Natural killer cell (primary cell): ENCODE measurements around the gene CFAP57. TPM values are rescaled to one million over a fixed set of nuclear protein-coding genes. Genes with fewer than 3 reads are reported as not detected.
A peak's percentile ranks its signal among the peaks of the same experiment; 100 is the strongest.

Source experiments
- ATAC-seq, 3 donors: fragments of 150-1000 bp in 2 of 3; fragments of 200-7000 bp in 1 of 3; cut with Tn5 transposase; 1 replicate in 1 of 3; 2 replicates in 2 of 3; pipeline ENCODE4 v1.10.0; 2021; ENCODE audit warnings: mild to moderate bottlenecking in 2 of 3, moderate library complexity in 2 of 3
- DNase-seq, 2 donors: peaks; one replicate each; pipeline versions ENCODE4 v3.0.0 to v3.0.0-alpha.2; 2013 to 2021; ENCODE audit warnings: mixed read lengths in 1 of 2
- H3K27ac ChIP-seq: one replicate; pipeline ENCODE4 v1.5.1; 2013; ENCODE audit warnings: mild to moderate bottlenecking, low read length
- H3K27me3 ChIP-seq: one replicate; pipeline ENCODE4 v1.6.1; 2013; ENCODE audit warnings: low read length; ENCODE audit not compliant: control insufficient read depth, insufficient read depth
- H3K36me3 ChIP-seq: one replicate; pipeline ENCODE4 v1.6.1; 2013; ENCODE audit warnings: low read length; ENCODE audit not compliant: control insufficient read depth, insufficient read depth
- H3K4me1 ChIP-seq: one replicate; pipeline ENCODE4 v1.6.1; 2013; ENCODE audit warnings: low read length; ENCODE audit not compliant: control insufficient read depth, insufficient read depth
- H3K4me3 ChIP-seq: one replicate; pipeline ENCODE4 v1.5.1; 2013; ENCODE audit warnings: low read length
- H3K9me3 ChIP-seq: one replicate; pipeline ENCODE4 v1.6.1; 2013; ENCODE audit warnings: low read length; ENCODE audit not compliant: control insufficient read depth, insufficient read depth
- H3K27ac Mint-ChIP-seq, 2 donors: one replicate each; pipeline ENCODE4 v1.8.0; 2022; ENCODE audit warnings: mild to moderate bottlenecking in 2 of 2, mixed read lengths in 2 of 2, moderate library complexity in 1 of 2
- H3K27me3 Mint-ChIP-seq, 2 donors: one replicate each; pipeline ENCODE4 v1.8.0; 2022; ENCODE audit warnings: low read depth in 2 of 2, mixed read lengths in 2 of 2
- H3K36me3 Mint-ChIP-seq: one replicate; pipeline ENCODE4 v1.8.0; 2022; ENCODE audit warnings: mixed read lengths
- H3K4me1 Mint-ChIP-seq, 2 donors: one replicate each; pipeline ENCODE4 v1.8.0; 2022; ENCODE audit warnings: mixed read lengths in 2 of 2
- H3K4me3 Mint-ChIP-seq: one replicate; pipeline ENCODE4 v1.8.0; 2022; ENCODE audit warnings: mild to moderate bottlenecking, moderate library complexity, mixed read lengths
- H3K9me3 Mint-ChIP-seq, 2 donors: one replicate each; pipeline ENCODE4 v1.8.0; 2022; ENCODE audit warnings: mixed read lengths in 2 of 2
- WGBS: methylation state at CpG from one replicate; pipeline ENCODE4 v1.1.7; 2013; ENCODE audit warnings: missing lambda C conversion rate; ENCODE audit not compliant: insufficient coverage; 5-methylcytosine and 5-hydroxymethylcytosine counted together
- intact Hi-C: fragments of 100-400 bp; cut with micrococcal nuclease; formaldehyde crosslinking; loops from one replicate; pipeline ENCODE4 v1.14.2; 2022
- total RNA-seq, 4 donors: library from RNA; stranded (reverse); fragments of 120-200 nt in 1 of 4; gene quantifications; one replicate each; pipeline versions ENCODE4 v1.2.3 to v1.2.4, GENCODE V29; 2013 to 2022
- TF ChIP-seq, protein P1 (sequence below): fragments of 200-600 bp; IDR thresholded peaks from one replicate; pipeline ENCODE4 v1.8.0; 2022; ENCODE audit warnings: antibody characterized with exemption

CFAP57 gene
- total RNA-seq, 3 donors from 2014 or later (not counting 1 experiment from before 2014, with no cell fraction given) = 0.19 TPM; not detected in 2

- H3K4me3 ChIP-seq = no peak overlapping the region
- Mint-ChIP-seq H3K4me1 (peaks cover 26 to 38% of the 10 kb centered on the region in 2 donors), H3K27ac (peak overlapping the region; percentile 50 to 84), H3K27me3 (peaks cover 0 to 5% of the 10 kb centered on the region in 2 donors), H3K4me3 (peak overlapping the region; percentile 67), H3K9me3 (no peaks in the 10 kb centered on the region), H3K36me3 (no peaks in the 10 kb centered on the region)
- 57% methylated on average over 11 of the region's 11 CpGs for WGBS
- H3K27ac ChIP-seq = peak overlapping the region; percentile 18
- intact Hi-C loops = no loop called here
- DNase-seq (peak in 1 of 2 donors; percentile 57), ATAC-seq (peak; percentile 42 to 82 (median 71))
- H3K4me1 ChIP-seq = peaks cover 21% of the 10 kb centered on the region
- no peaks in the 10 kb centered on the region for H3K36me3 ChIP-seq
- no peaks in the 10 kb centered on the region for H3K9me3 ChIP-seq
- no peaks in the 10 kb centered on the region for H3K27me3 ChIP-seq
- TF ChIP-seq, protein P1, sequence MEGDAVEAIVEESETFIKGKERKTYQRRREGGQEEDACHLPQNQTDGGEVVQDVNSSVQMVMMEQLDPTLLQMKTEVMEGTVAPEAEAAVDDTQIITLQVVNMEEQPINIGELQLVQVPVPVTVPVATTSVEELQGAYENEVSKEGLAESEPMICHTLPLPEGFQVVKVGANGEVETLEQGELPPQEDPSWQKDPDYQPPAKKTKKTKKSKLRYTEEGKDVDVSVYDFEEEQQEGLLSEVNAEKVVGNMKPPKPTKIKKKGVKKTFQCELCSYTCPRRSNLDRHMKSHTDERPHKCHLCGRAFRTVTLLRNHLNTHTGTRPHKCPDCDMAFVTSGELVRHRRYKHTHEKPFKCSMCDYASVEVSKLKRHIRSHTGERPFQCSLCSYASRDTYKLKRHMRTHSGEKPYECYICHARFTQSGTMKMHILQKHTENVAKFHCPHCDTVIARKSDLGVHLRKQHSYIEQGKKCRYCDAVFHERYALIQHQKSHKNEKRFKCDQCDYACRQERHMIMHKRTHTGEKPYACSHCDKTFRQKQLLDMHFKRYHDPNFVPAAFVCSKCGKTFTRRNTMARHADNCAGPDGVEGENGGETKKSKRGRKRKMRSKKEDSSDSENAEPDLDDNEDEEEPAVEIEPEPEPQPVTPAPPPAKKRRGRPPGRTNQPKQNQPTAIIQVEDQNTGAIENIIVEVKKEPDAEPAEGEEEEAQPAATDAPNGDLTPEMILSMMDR = no peak
These were observed 102.1 kb downstream of the CFAP57 start for GRCh38 chr1:43274125-43274803.

- Histone ChIP-seq H3K27ac (no peak overlapping the region), H3K4me3 (no peak overlapping the region), H3K36me3 (no peaks in the 10 kb centered on the region), H3K27me3 (no peaks in the 10 kb centered on the region), H3K4me1 (peaks cover 21% of the 10 kb centered on the region), H3K9me3 (no peaks in the 10 kb centered on the region)
- ATAC-seq = no peak
- no peak for DNase-seq
- H3K4me3 Mint-ChIP-seq = peak overlapping the region; percentile 67
- intact Hi-C loops = no loop called here
- H3K4me1 Mint-ChIP-seq = peaks cover 25 to 33% of the 10 kb centered on the region in 2 donors
- no peaks in the 10 kb centered on the region for H3K9me3 Mint-ChIP-seq
- TF ChIP-seq, protein P1 = no peak
- H3K36me3 Mint-ChIP-seq = no peaks in the 10 kb centered on the region
- WGBS = 87% methylated on average over 8 of the region's 8 CpGs
- peak overlapping the region; percentile 50 to 84 for H3K27ac Mint-ChIP-seq
- peaks cover 0 to 5% of the 10 kb centered on the region in 2 donors for H3K27me3 Mint-ChIP-seq
These were observed 102.7 kb downstream of the CFAP57 start for GRCh38 chr1:43274804-43275180.

GRCh38 chr1:43275826-43276620 is 103.9 kb downstream of the CFAP57 start:
- Mint-ChIP-seq H3K4me3 (no peak overlapping the region), H3K4me1 (peaks cover 13 to 21% of the 10 kb centered on the region in 2 donors), H3K27ac (no peak overlapping the region), H3K27me3 (peaks cover 0 to 12% of the 10 kb centered on the region in 2 donors), H3K9me3 (no peaks in the 10 kb centered on the region), H3K36me3 (no peaks in the 10 kb centered on the region)
- no peak for ATAC-seq
- TF ChIP-seq, protein P1 = no peak
- H3K4me1 ChIP-seq = peaks cover 12% of the 10 kb centered on the region
- intact Hi-C loops = no loop called here
- H3K36me3 ChIP-seq = no peaks in the 10 kb centered on the region
- no peak for DNase-seq
- WGBS = 91% methylated on average over 12 of the region's 12 CpGs
- no peak overlapping the region for H3K27ac ChIP-seq
- H3K27me3 ChIP-seq = no peaks in the 10 kb centered on the region
- H3K4me3 ChIP-seq = no peak overlapping the region
- H3K9me3 ChIP-seq = no peaks in the 10 kb centered on the region
